Activated CD8-positive, alpha-beta memory T cell treated with anti-CD3 and anti-CD28 coated beads, Interleukin-2, amount 50 U/mL, for 4 hours (primary cell): ENCODE measurements around the gene EDN1.
"Not testable (repeated sequence)": the region's sequence is repeated elsewhere in the genome, so short reads cannot be mapped to it uniquely, and the experiment has no call there.

Experiments
- DNase-seq: peaks from one replicate; pipeline ENCODE4 v3.0.0-alpha.2; 2020

The EDN1 gene

DNA sequence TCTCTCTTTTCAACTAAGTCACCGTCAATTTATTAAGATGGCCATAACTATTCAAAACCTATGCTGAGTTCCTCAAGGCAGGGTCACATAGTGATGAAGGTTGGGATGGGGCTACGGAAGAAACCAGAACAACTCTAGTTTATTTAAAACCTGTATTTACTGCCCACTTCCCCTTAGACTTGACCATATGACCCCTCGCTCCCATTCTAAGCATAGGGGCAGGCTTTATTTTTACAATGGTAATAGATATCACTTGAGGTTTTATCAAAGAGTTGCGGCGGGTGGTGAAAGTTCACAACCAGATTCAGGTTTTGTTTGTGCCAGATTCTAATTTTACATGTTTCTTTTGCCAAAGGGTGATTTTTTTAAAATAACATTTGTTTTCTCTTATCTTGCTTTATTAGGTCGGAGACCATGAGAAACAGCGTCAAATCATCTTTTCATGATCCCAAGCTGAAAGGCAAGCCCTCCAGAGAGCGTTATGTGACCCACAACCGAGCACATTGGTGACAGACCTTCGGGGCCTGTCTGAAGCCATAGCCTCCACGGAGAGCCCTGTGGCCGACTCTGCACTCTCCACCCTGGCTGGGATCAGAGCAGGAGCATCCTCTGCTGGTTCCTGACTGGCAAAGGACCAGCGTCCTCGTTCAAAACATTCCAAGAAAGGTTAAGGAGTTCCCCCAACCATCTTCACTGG is 5.5 kb downstream of the EDN1 start:
- no peak for DNase-seq

DNA sequence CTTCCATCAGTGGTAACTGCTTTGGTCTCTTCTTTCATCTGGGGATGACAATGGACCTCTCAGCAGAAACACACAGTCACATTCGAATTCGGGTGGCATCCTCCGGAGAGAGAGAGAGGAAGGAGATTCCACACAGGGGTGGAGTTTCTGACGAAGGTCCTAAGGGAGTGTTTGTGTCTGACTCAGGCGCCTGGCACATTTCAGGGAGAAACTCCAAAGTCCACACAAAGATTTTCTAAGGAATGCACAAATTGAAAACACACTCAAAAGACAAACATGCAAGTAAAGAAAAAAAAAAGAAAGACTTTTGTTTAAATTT is 6.1 kb downstream of the EDN1 start:
- no peak for DNase-seq

DNA sequence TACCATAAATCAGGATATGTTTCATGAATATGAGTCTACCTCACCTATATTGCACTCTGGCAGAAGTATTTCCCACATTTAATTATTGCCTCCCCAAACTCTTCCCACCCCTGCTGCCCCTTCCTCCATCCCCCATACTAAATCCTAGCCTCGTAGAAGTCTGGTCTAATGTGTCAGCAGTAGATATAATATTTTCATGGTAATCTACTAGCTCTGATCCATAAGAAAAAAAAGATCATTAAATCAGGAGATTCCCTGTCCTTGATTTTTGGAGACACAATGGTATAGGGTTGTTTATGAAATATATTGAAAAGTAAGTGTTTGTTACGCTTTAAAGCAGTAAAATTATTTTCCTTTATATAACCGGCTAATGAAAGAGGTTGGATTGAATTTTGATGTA is 6.4 kb downstream of the EDN1 start:
- DNase-seq, result no peak

DNA sequence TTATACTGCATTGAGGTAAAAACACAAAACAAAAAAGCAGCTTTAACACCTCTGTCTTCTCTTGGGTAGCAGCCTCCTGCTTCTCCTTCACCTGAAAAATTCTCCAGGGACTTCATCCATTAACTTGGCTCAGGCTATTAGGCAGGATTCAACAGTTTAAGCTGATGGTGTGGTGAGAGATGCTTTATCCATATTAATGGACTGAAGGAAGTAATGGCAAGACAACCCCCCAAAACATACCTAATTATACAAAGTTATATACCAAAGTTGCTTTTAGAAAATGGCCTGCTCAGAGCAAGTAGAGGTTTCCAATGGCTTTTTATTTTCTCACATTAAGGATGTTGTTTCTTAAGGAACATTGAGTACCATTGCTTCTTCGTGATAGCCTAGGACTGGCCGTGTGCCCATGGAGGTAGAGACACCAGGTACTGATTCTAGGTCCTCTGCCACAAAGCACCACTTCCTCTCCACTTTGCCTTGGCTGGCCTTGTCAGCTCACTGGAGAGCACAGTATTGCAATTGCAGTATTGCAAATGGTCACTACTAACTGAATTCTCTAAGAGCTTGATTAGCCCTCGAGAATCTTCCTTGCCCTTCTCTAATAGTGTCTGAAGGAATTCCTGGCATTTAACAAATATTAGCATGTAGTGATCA is 7.3 kb downstream of the EDN1 start:
- DNase-seq, result no peak

DNA sequence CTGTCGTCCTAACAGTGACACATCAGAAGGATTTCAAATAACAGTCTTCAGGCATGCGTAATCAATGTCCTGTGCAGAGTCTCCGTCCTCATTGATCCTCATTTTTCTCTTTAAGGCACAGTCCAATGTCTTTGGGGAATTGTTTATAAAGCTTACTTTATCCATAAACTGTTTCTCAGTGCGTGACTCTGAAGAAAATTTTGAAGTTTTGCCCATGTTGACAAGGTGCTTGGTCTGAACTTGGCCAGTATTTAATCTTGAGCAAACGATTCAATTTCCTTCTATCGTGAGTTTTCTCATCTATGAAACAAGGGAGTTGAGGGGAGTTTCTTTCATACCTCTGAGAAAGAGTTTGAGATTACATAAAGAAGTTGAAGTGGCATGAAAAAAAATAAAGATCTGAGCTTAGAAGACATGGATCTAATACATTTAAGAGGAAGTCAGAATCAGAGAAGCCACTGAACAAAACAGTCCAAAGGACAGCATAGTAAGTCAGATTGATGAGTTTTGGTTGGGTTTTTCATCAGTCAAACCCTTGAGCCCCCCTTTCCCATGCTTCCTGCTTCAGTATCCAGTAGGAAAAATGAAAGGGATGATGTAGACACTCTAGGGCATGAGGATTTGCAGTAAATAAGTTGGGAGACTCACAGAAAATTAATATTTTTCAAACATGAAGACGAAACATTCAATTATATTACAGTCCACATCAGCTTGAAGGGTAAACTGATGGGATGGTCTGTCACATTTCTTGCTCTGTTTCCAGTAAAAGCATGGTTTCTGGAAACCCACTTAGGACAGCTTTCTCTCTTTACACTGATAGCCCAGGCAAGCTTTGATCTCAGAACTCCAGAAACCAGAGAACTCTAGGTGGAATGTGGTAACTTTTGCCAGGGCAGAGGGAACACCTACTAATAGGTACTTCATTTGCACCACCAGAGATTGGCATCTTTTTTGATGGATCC is 8.1 kb downstream of the EDN1 start:
- DNase-seq, result no peak

DNA sequence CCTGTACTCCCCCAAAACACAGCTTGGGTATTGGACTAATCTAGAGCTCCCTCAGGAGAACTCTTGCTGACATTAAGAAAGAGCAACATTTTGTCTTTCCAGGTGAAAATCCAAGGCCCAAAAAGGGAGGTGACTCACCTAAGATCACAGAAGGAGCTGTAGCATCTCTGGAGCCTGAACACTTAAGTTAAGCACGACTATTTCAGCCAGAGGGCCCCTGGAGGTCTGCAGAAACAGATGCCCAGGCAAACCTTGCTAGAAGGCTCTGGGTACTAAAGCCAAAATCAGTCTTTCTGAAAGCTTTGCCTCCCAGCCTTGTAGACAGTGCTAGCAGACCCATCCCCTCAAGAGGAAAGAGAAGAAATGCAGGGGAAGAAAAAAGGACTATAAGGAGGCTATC is 8.8 kb downstream of the EDN1 start:
- DNase-seq, result no peak

DNA sequence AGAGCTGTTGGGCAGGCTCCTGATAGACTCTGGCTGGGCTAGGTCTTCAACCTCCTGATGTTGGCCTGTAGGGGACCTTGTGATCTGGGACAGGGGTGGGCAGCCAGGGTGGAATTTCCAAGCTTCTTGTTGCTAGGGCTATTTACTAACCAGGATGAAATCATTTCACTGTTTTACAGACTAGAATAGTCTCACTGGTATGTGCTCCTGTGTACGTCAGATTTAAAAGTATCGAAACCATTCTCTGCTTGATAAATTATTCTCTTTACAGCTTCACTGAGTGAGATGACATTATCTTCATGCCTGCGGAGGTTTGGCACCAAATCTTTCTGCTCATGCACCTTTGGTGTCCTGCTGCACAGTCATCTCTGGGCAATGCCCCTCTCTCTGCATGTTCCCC is 10.9 kb downstream of the EDN1 start:
- DNase-seq, result no peak

DNA sequence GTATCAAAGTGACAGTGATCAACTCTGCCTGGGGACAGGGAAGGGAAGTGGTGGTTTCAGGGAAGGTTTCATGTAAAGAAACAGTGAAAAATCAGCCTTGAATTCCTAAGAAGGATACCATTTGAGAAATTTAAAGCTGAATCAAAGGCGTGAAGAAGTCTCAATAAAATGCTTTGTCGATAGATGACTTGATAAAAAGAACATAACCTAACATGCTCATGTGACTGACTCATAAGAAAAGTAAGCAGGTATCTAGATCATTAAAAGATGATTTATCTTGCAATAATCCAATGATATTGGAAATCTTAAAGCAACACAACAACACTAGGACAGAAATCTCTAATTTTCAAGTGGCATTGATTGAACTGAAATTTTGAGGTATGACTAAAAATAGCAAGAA is 14.3 kb downstream of the EDN1 start:
- DNase-seq, result no peak

DNA sequence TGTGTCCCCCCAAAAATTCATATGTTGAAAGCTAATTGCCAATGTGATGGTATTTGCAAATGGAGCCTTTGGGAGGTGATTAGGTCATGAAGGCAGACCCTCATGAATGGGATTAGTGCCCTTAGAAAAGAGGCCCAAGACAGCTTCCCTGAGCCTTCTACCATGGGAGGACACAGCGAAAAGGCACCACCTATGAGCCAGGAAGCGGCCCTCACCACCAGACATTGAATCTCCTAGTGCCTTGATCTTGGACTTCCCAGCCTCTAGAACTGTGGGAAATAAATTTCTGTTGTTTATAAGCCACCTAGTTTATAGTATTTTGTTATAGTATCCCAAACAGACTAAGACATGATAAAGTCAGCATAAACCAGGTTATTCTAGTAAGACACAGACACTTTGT is 18.9 kb downstream of the EDN1 start:
- no peak for DNase-seq

DNA sequence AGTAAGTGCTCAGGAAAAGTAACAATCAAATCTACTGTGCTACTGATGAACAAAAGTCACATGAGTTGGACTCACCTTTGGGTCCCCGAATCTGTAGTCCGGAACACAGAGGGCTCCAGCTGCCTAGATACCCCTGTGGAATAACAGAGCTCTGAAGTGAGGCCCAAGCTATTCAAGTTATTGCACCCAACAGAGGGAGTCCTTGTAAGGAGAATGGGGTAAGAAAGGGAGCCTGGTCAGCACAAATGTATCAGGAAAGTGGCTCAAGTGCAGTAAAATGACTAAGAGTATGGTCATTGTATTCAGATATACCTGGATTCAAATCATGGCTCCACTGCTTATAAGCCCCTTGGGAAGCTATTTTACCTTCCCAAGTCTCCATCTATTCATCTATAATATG is 20.9 kb downstream of the EDN1 start:
- DNase-seq, result no peak

DNA sequence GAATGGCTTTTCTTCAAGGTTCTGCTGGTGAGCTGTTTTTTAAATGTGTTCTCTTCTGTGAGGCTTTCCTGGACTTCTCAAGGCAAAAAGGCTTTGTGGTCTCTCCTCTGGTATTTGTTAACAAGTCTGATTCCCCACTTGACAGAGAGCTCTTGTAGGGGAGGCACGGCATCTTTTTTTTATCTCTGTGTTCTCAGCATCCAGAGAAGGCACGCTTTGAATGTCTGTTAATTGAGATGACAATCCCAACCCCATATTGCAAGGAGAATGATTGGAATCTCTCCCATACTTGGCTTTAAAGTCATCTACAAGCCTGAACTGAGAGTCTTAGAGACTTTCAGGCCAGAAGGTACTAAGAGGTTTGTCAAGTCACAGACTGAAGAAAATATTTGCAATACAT is 22.6 kb downstream of the EDN1 start:
- DNase-seq, result no peak

DNA sequence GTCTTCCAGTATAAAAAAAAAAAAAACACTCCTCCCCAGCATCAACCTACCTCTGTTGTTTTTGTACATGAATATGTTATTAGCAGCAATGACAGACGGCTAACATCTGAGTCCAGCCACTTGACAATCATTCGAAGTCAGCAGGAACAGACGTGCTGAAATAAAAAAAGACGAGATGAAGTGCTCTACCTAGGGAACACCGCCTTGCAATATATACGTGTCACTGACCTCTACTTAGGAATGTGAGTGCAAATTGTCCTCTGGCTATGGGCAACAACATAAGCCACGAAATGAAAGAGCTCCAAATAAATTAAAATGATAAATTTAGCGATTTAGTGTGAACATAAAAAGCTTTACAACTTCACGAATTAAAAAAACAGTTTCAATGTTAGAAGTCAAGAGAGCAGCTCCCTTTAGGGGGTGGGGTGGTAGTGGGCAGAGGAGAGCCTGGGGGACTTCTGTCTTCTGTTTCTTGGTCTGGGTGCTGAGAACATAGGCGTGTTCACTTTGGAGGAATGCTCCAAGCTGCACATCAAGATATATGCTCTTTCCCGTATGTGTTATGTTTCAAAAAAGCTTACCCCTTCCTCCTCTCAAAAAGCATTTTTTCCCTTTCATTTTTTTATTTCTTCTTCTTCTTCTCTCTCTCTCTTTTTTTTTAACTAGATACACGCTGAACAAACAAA is 23.3 kb downstream of the EDN1 start:
- DNase-seq, result no peak

DNA sequence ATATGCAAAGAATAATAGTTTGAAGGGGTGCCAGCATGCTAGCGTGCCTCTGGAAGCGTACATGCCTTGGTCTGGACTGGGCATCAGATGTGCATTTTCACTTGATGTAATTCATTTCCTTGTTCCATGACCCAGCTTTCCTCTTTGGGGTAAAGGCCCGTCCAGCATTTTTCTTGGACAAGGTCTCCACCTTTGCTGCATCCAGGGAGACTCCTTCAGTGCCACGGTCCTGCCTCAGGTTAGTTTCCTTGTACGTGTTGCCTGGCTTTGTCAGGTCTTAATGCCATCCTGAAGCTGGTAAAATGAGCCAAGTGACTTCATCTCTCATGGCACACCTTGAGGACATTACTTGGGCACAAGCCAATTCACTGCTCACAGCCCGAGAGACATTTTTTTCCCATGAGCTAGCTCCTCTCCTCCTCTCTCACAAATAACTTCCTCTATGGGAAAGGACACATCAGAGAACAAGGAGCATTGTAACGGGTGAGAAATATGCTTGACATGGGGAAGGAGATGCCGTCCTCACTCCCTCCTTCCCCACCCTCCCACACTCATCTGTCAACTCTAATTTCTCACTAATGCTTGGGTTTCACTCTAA is 23.9 kb downstream of the EDN1 start:
- DNase-seq, result no peak

DNA sequence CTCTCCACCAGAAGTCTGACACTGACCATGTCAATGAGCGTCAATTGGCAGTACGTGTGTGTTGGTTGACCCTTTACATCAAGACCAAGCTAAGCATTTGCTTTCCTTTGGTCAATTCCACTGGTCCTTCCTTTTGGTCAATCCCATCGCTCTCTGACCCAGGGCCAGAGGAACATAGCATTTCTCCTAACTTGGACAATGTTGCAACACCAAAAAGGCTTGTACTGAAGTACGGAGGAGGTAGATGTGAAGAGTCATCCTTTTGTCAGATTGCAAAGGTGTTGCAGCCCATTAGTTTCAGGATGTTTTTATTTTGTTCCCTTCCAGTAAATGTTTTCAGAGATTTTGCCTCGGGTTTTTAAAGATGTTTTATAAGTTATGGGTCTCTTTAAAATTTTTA is 24.6 kb downstream of the EDN1 start:
- no peak for DNase-seq

DNA sequence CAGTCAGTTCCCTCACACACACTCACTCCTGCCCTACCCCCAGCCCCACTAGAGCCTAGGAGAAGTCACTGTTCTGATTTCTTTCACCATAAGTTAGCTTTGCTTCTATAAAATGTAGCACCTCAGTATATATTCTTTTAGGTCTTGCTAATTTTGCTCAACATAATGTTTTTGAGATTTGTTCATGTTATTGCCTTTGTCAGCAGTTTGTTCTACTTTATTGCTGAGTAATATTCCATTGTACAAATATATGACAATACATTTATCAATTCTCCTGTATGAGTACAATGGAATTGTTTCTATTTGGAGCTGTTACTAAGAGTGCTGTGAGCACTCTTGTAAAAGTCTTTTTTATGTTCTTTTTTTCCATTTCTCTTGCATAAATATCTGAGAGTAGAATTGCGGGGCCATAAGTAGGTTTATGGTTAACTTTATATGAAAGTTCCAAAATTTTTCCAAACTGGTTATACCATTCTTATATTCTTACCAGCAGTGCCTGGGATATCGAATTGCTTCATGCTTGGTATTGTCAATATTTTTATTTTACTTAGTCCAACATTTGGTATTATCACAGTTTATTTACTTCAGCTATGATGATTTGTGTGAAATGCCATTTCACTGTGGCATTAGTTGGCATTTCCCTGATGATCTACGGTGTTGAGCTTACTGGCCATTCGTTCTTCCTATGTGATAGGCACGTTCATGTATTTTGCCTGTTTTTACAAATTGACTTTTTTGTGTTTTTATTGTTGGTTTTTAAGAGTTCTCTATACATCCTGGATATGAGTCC is 25.3 kb downstream of the EDN1 start:
- no peak for DNase-seq

DNA sequence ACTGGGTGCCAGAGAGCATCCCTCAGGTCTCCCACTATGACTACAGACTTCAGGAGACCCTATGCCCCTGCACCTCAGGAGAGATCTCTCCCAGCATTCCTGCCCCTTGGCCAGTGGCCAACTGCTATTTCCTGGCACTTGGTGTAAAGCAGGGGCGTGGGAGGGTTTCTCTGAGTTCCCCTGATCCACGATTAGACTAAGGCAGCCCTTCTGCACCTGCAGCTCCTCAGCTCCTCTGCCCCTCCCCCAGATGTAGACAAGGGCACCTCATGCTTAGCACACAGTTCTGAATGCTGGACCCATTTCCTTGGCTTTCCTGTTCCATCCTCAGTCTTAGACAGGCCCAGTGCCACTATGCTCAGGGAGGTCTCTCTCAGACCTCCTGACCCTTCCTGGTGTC is 28.6 kb downstream of the EDN1 start:
- DNase-seq, result no peak

DNA sequence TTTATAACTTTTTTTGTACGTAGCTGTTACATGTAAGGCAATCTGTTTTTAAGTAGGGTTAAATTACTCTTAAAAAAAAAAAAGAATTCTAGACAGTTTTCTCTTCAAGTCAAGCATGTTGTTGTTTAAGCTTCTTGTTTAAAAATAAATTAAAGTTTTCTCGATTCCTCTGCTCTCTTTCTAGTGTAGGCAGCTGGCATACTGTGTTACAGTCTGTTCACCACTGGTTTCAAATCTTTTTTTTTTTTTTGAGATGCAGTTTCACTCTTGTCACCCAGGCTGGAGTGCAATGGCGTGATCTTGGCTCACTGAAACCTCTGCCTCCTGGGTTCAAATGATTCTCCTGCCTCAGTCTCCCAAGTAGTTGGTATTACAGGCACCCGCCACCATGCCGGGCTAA is 29.9 kb downstream of the EDN1 start:
- not testable (repeated sequence) for DNase-seq

DNA sequence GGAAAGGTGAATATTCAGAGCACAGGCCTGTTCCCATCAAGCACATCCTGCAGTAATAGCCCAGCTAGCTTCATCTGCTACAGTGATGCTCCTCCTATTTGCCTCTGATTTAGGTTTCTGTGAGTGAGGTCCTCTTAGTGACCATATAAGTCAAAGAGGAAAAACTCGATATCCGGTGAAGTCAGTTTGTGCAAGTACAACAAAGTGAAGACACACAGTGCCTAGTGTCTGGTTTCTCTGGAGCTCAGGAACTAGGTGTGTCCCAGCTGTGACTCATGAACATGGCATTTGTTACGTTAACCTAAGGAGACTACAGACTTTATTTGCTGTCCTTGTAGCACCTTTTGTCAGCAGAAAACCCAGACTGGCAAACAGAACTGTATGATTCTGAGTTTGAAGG is 33.9 kb downstream of the EDN1 start:
- DNase-seq, result no peak

DNA sequence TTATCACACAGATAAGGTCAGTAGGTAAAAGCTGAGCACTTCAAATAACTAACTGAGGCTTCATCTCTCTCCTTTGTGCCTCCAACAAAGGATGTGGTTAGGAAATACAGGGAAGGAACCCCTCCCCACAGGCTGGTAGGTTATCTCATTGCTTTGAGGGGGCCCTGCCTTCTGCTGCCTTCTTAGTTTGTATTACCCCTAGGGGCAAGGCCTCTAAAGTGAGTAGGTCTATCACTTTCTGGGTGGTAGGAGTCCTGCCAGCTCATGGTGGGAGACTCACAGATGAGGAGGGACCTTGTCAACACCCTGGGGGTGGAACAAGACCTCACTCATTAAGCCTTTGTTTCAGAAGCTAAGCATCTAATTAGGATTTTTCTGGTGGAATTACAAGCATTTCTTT is 34.6 kb downstream of the EDN1 start:
- DNase-seq, result no peak

DNA sequence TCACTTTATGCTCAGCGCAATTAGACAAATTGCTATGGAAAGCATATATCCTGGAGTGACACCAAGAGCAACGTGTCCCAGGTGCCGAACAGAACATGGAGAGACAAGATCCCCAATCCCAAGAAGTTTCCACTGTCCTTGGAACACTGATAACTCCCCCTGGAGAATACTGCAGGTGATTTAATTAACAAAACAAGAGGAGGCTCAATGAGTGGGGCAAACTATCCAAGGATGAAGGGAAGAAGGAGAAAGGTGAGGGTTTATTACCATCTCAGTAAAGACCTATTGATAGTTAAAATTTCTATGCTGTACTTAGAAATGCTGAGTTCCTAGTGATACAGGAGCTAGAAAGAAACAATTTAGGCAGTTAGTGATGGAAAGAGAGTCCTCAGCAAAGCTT is 35.7 kb downstream of the EDN1 start:
- no peak for DNase-seq

DNA sequence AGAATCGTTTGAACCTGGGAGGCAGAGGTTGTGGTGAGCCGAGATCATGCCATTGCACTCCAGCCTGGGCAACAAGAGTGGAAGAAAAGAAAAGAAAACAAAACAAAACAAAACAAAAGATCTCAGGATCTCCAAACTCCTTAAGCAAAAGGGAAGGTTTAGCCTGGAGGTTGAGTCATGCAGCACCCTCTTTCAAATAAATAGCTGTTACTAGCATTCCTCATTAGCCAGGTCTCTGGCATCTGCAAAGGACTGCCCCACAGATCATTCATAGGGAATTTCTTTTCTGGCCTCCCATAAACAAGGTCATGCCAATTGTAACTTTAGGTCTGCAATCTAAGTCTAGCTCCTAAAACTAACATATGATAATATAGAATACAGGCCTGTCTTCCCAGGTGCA is 37.2 kb downstream of the EDN1 start:
- no peak for DNase-seq

DNA sequence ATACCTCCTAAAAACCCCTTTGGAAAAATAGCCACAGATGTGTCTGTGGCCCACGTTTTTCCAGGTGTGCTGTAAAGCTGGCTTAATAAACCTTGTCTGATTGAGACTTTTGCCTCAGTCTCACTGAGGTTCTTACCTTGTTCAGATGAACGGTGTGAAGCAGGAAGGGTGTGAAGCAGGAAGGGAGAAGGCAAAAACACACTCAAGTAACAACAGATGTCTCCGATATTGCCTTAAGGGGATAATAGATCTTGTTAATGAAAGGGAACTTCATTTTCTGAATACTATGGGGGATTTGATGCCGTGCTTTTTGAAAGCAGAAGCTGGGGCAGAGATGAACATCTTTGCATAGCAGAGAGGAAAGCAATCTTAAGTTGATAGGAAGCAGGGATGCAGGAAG is 37.8 kb downstream of the EDN1 start:
- no peak for DNase-seq
